HEK293 (cell line): ENCODE data around the gene NABP2.

ENCODE experiments used
- ATF2 ChIP-seq: fragments of 450-650 bp; formaldehyde crosslinking; IDR thresholded peaks from 2 replicates; pipeline ENCODE4 v1.5.1; 2016; ENCODE audit warnings: missing biosample characterization, missing genetic modification characterization, low read depth
- FEZF1 ChIP-seq: fragments of 450-650 bp; formaldehyde crosslinking; IDR thresholded peaks from 2 replicates; pipeline ENCODE4 v1.5.1; 2016; ENCODE audit warnings: missing biosample characterization, missing genetic modification characterization
- GFI1B ChIP-seq: fragments of 450-650 bp; formaldehyde crosslinking; IDR thresholded peaks from 2 replicates; pipeline ENCODE4 v1.5.1; 2016; ENCODE audit warnings: missing biosample characterization, missing genetic modification characterization
- KLF10 ChIP-seq: fragments of 450-650 bp; IDR thresholded peaks from 2 replicates; pipeline ENCODE4 v1.5.1; 2018; ENCODE audit warnings: missing biosample characterization, mild to moderate bottlenecking, missing genetic modification characterization
- KLF17 ChIP-seq: fragments of 450-650 bp; formaldehyde crosslinking; IDR thresholded peaks from 2 replicates; pipeline ENCODE4 v1.5.1; 2016; ENCODE audit warnings: missing biosample characterization, missing genetic modification characterization
- KLF8 ChIP-seq: fragments of 450-650 bp; formaldehyde crosslinking; IDR thresholded peaks from 2 replicates; pipeline ENCODE4 v1.5.1; 2016; ENCODE audit warnings: missing biosample characterization, missing genetic modification characterization
- OSR2 ChIP-seq: fragments of 450-650 bp; formaldehyde crosslinking; IDR thresholded peaks from 2 replicates; pipeline ENCODE4 v1.5.1; 2016; ENCODE audit warnings: missing biosample characterization, missing genetic modification characterization
- PRDM10 ChIP-seq: fragments of 450-650 bp; formaldehyde crosslinking; IDR thresholded peaks from 2 replicates; pipeline ENCODE4 v1.5.1; 2016; ENCODE audit warnings: missing biosample characterization, missing genetic modification characterization
- PRDM4 ChIP-seq: fragments of 450-650 bp; formaldehyde crosslinking; IDR thresholded peaks from 2 replicates; pipeline ENCODE4 v1.5.1; 2017; ENCODE audit warnings: missing biosample characterization, missing genetic modification characterization
- SP7 ChIP-seq: fragments of 450-650 bp; formaldehyde crosslinking; IDR thresholded peaks from 2 replicates; pipeline ENCODE4 v1.5.1; 2016; ENCODE audit warnings: missing biosample characterization, missing genetic modification characterization
- ZBTB17 ChIP-seq: fragments of 450-650 bp; formaldehyde crosslinking; IDR thresholded peaks from 2 replicates; pipeline ENCODE4 v1.5.1; 2016; ENCODE audit warnings: missing biosample characterization, missing genetic modification characterization
- ZBTB21 ChIP-seq: fragments of 450-650 bp; formaldehyde crosslinking; IDR thresholded peaks from 2 replicates; pipeline ENCODE4 v1.5.1; 2017; ENCODE audit warnings: missing biosample characterization, missing genetic modification characterization
- ZBTB7A ChIP-seq: fragments of 450-650 bp; formaldehyde crosslinking; IDR thresholded peaks from 2 replicates; pipeline ENCODE4 v1.5.1; 2016; ENCODE audit warnings: low read depth, missing biosample characterization, missing genetic modification characterization
- ZFP37 ChIP-seq: fragments of 450-650 bp; formaldehyde crosslinking; IDR thresholded peaks from 2 replicates; pipeline ENCODE4 v1.5.1; 2016; ENCODE audit warnings: missing biosample characterization, missing genetic modification characterization
- ZNF2 ChIP-seq: fragments of 450-650 bp; formaldehyde crosslinking; IDR thresholded peaks from 2 replicates; pipeline ENCODE4 v1.5.1; 2016; ENCODE audit warnings: missing biosample characterization, missing genetic modification characterization
- ZNF24 ChIP-seq: fragments of 450-650 bp; formaldehyde crosslinking; IDR thresholded peaks from 2 replicates; pipeline ENCODE4 v1.5.1; 2016; ENCODE audit warnings: missing biosample characterization, missing genetic modification characterization
- ZNF394 ChIP-seq: fragments of 450-650 bp; formaldehyde crosslinking; IDR thresholded peaks from 2 replicates; pipeline ENCODE4 v1.5.1; 2016; ENCODE audit warnings: missing biosample characterization, missing genetic modification characterization, mild to moderate bottlenecking, moderate library complexity, borderline replicate concordance
- ZNF558 ChIP-seq: fragments of 450-650 bp; formaldehyde crosslinking; IDR thresholded peaks from 2 replicates; pipeline ENCODE4 v1.5.1; 2016; ENCODE audit warnings: missing biosample characterization, missing genetic modification characterization
- ZNF600 ChIP-seq: fragments of 450-650 bp; formaldehyde crosslinking; IDR thresholded peaks from 2 replicates; pipeline ENCODE4 v1.5.1; 2016; ENCODE audit warnings: missing biosample characterization, missing genetic modification characterization
- ZNF660 ChIP-seq: fragments of 450-650 bp; IDR thresholded peaks from 2 replicates; pipeline ENCODE4 v1.5.1; 2018; ENCODE audit warnings: missing biosample characterization, mild to moderate bottlenecking, missing genetic modification characterization
- TF ChIP-seq, protein P1 (sequence below): fragments of 450-650 bp; formaldehyde crosslinking; IDR thresholded peaks from 2 replicates; pipeline ENCODE4 v1.5.1; 2016; ENCODE audit warnings: missing biosample characterization, missing genetic modification characterization
- TF ChIP-seq, protein P2 (sequence below): fragments of 450-650 bp; formaldehyde crosslinking; IDR thresholded peaks from 2 replicates; pipeline ENCODE4 v1.5.1; 2017; ENCODE audit warnings: missing biosample characterization, missing genetic modification characterization
- TF ChIP-seq, protein P3 (sequence below): fragments of 450-650 bp; formaldehyde crosslinking; IDR thresholded peaks from 2 replicates; pipeline ENCODE4 v1.5.1; 2016; ENCODE audit warnings: missing biosample characterization, missing genetic modification characterization, borderline replicate concordance

NABP2 gene

DNA sequence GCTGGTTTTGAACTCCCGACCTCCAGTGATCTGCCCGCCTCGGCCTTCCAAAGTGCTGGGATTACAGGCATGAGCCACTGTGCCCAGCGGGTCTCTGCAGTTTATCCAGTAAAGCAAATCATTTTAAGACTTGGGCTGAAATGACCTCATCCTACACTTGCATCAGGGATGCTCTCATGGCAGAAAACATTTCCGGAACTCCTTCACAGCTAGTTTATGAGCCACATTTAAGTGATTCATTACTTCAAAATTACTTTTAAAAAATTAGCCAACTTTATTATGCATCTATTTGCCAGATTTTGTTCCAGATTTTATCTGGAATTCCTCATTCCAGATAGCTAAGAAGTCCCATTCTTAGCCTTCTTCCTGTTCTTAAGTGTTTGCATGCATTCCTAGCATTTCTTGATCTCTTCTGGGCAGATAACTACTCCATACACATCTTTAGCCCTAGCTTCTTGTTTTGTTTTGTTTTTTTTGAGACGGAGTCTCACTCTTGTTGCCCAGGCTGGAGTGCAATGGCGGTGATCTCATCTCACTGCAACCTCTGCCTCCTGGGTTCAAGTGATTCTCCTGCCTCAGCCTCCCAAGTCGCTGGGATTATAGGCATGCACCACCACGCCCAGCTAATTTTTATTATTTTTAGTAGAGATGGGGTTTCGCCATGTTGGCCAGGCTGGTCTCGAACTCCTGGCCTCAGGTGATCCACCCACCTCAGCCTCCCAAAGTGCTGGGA, 27.2 kb upstream of the NABP2 start (continued):
- TF ChIP-seq, protein P1, sequence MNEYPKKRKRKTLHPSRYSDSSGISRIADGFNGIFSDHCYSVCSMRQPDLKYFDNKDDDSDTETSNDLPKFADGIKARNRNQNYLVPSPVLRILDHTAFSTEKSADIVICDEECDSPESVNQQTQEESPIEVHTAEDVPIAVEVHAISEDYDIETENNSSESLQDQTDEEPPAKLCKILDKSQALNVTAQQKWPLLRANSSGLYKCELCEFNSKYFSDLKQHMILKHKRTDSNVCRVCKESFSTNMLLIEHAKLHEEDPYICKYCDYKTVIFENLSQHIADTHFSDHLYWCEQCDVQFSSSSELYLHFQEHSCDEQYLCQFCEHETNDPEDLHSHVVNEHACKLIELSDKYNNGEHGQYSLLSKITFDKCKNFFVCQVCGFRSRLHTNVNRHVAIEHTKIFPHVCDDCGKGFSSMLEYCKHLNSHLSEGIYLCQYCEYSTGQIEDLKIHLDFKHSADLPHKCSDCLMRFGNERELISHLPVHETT (tag by site-specific recombination) = peak; percentile 60
- TF ChIP-seq KLF10 (tag by site-specific recombination) (peak; percentile 38; the same call in 1 of the 2 replicates), ZFP37 (tag by site-specific recombination) (peak; percentile 42; the same call in 1 of the 2 replicates), SP7 (peak; percentile 69), ATF2 (tag by site-specific recombination) (peak; percentile 91), ZNF24 (peak; percentile 94), ZNF394 (tag by site-specific recombination) (peak; percentile 50; the same call in 1 of the 2 replicates), OSR2 (peak; percentile 59; the same call in 1 of the 2 replicates), ZNF2 (tag by site-specific recombination) (peak; percentile 62; the same call in 1 of the 2 replicates), ZBTB17 (tag by site-specific recombination) (peak; percentile 86), ZBTB21 (tag by site-specific recombination) (peak; percentile 78), ZNF660 (peak; percentile 93), ZNF600 (tag by site-specific recombination) (peak; percentile 83), GFI1B (tag by site-specific recombination) (peak; percentile 32; the same call in 1 of the 2 replicates), PRDM10 (peak; percentile 50; the same call in 1 of the 2 replicates), ZNF558 (tag by site-specific recombination) (peak; percentile 64; the same call in 1 of the 2 replicates), ZBTB7A (tag by site-specific recombination) (0 out of 2 replicates have a peak, but pooled peaks have one; percentile 19), KLF17 (peak; percentile 62; the same call in 1 of the 2 replicates), FEZF1 (peak; percentile 30; the same call in 1 of the 2 replicates), KLF8 (tag by site-specific recombination) (peak; percentile 45; the same call in 1 of the 2 replicates), PRDM4 (tag by site-specific recombination) (peak; percentile 33; the same call in 1 of the 2 replicates)
- TF ChIP-seq, protein P2, sequence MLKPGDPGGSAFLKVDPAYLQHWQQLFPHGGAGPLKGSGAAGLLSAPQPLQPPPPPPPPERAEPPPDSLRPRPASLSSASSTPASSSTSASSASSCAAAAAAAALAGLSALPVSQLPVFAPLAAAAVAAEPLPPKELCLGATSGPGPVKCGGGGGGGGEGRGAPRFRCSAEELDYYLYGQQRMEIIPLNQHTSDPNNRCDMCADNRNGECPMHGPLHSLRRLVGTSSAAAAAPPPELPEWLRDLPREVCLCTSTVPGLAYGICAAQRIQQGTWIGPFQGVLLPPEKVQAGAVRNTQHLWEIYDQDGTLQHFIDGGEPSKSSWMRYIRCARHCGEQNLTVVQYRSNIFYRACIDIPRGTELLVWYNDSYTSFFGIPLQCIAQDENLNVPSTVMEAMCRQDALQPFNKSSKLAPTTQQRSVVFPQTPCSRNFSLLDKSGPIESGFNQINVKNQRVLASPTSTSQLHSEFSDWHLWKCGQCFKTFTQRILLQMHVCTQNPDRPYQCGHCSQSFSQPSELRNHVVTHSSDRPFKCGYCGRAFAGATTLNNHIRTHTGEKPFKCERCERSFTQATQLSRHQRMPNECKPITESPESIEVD (tag by site-specific recombination) = peak; percentile 85
- TF ChIP-seq, protein P3, sequence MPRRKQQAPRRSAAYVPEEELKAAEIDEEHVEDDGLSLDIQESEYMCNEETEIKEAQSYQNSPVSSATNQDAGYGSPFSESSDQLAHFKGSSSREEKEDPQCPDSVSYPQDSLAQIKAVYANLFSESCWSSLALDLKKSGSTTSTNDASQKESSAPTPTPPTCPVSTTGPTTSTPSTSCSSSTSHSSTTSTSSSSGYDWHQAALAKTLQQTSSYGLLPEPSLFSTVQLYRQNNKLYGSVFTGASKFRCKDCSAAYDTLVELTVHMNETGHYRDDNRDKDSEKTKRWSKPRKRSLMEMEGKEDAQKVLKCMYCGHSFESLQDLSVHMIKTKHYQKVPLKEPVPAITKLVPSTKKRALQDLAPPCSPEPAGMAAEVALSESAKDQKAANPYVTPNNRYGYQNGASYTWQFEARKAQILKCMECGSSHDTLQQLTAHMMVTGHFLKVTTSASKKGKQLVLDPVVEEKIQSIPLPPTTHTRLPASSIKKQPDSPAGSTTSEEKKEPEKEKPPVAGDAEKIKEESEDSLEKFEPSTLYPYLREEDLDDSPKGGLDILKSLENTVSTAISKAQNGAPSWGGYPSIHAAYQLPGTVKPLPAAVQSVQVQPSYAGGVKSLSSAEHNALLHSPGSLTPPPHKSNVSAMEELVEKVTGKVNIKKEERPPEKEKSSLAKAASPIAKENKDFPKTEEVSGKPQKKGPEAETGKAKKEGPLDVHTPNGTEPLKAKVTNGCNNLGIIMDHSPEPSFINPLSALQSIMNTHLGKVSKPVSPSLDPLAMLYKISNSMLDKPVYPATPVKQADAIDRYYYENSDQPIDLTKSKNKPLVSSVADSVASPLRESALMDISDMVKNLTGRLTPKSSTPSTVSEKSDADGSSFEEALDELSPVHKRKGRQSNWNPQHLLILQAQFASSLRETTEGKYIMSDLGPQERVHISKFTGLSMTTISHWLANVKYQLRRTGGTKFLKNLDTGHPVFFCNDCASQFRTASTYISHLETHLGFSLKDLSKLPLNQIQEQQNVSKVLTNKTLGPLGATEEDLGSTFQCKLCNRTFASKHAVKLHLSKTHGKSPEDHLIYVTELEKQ (tag by site-specific recombination) = 0 out of 2 replicates have a peak, but pooled peaks have one; percentile 45
